ENCODE results near the gene LRRC49.

DNA sequence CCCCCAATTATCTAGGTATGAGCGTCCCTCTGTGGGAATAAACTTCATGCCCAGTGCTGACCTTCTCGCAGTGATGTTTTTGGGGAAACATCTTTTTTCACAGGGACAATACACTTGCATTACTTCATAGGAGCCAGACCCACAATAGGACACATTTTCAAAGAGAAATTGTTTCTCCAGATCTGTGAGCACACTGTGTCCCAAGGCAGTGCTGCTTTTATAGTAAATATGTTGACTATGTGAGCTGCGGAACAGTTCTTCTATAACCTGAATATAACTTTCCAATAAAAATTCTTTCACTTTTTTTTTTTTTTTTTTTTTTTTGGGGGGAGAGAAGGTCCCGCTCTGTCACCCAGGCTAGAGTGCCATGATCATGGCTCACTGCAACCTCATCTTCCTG is 205.3 kb downstream of the LRRC49 start:
- TF ChIP-seq POLR2A (IDR thresholded peaks at IDR 0.05; ENCODE audit: low read depth, low read length), result no peak
- no peak for TF ChIP-seq POLR2AphosphoS5 (IDR thresholded peaks at IDR 0.05; ENCODE audit: low read depth, low read length)
- no peak for TF ChIP-seq TAF1 (IDR thresholded peaks at IDR 0.05; ENCODE audit: borderline replicate concordance, low read depth, low read length)
